Astrocyte (in vitro differentiated cells and primary cell): ENCODE data around the gene ABCA4. TPM values are rescaled to one million over a fixed set of nuclear protein-coding genes. Genes with fewer than 3 reads are reported as not detected.

Experiments used
- DNase-seq: peaks from one replicate; pipeline ENCODE4 v3.0.0-alpha.2; 2010; ENCODE audit warnings: low read depth
- FAIRE-seq: peaks from 2 replicates; lab custom pipeline; 2011; peaks lifted over from hg19 to GRCh38; lab: Jason Lieb, UNC
- H2AFZ ChIP-seq: 2 replicates; pipeline ENCODE4 v1.6.0; 2012; ENCODE audit warnings: low read depth, low read length, inconsistent platforms
- H3K27ac ChIP-seq: 2 replicates; pipeline ENCODE4 v1.5.1; 2011; ENCODE audit warnings: low read depth, low read length, inconsistent platforms
- H3K27me3 ChIP-seq: 2 replicates; pipeline ENCODE4 v1.6.0; 2011; ENCODE audit warnings: low read length, inconsistent platforms; ENCODE audit not compliant: insufficient read depth
- H3K36me3 ChIP-seq: 2 replicates; pipeline ENCODE4 v1.5.1; 2011; ENCODE audit warnings: low read length, inconsistent platforms; ENCODE audit not compliant: insufficient read depth
- H3K4me1 ChIP-seq: 2 replicates; pipeline ENCODE4 v1.5.1; 2011; ENCODE audit warnings: low read length, inconsistent platforms; ENCODE audit not compliant: insufficient read depth
- H3K4me2 ChIP-seq: 2 replicates; pipeline ENCODE4 v1.6.0; 2012; ENCODE audit warnings: low read length, inconsistent platforms
- H3K4me3 ChIP-seq: 2 replicates; pipeline ENCODE4 v1.5.1; 2011; ENCODE audit warnings: low read depth, mild to moderate bottlenecking, low read length, inconsistent platforms; ENCODE audit not compliant: insufficient read depth
- H3K79me2 ChIP-seq: 2 replicates; pipeline ENCODE4 v1.6.0; 2012; ENCODE audit warnings: mild to moderate bottlenecking, low read length, inconsistent platforms; ENCODE audit not compliant: insufficient read depth
- H3K9ac ChIP-seq: 2 replicates; pipeline ENCODE4 v1.6.0; 2012; ENCODE audit warnings: mild to moderate bottlenecking, low read length, inconsistent platforms
- H3K9me3 ChIP-seq: 2 replicates; pipeline ENCODE4 v1.5.1; 2012; ENCODE audit warnings: low read depth, mild to moderate bottlenecking, low read length, inconsistent platforms; ENCODE audit not compliant: insufficient read depth
- H4K20me1 ChIP-seq: 2 replicates; pipeline ENCODE4 v1.6.0; 2012; ENCODE audit warnings: low read length, inconsistent platforms; ENCODE audit not compliant: insufficient read depth
- H3K27ac Mint-ChIP-seq: one replicate; pipeline ENCODE4 v1.8.0; 2021; ENCODE audit warnings: mild to moderate bottlenecking, mixed read lengths; ENCODE audit not compliant: unreplicated experiment
- H3K27me3 Mint-ChIP-seq: one replicate; pipeline ENCODE4 v1.8.0; 2021; ENCODE audit warnings: low read depth, mixed read lengths; ENCODE audit not compliant: unreplicated experiment
- H3K36me3 Mint-ChIP-seq: one replicate; pipeline ENCODE4 v1.8.0; 2021; ENCODE audit warnings: low read depth, mixed read lengths; ENCODE audit not compliant: unreplicated experiment
- H3K4me1 Mint-ChIP-seq: one replicate; pipeline ENCODE4 v1.8.0; 2021; ENCODE audit warnings: low read depth, mixed read lengths; ENCODE audit not compliant: unreplicated experiment
- H3K4me3 Mint-ChIP-seq: one replicate; pipeline ENCODE4 v1.8.0; 2021; ENCODE audit warnings: mild to moderate bottlenecking, moderate library complexity, mixed read lengths; ENCODE audit not compliant: unreplicated experiment
- H3K9me3 Mint-ChIP-seq: one replicate; pipeline ENCODE4 v1.8.0; 2021; ENCODE audit warnings: mild to moderate bottlenecking, mixed read lengths; ENCODE audit not compliant: unreplicated experiment
- EZH2 ChIP-seq: IDR thresholded peaks from 2 replicates; pipeline ENCODE4 v1.6.1; 2012; ENCODE audit warnings: mild to moderate bottlenecking, low read length, inconsistent platforms; ENCODE audit not compliant: insufficient read depth
- total RNA-seq: library from RNA; stranded (reverse); gene quantifications from 2 replicates; pipeline ENCODE4 v1.2.1, GENCODE V29; 2021
- TF ChIP-seq, protein P1 (sequence below): IDR thresholded peaks from 2 replicates; pipeline ENCODE4 v1.5.1; 2011; ENCODE audit warnings: low read depth, mild to moderate bottlenecking, inconsistent platforms, low read length, moderate library complexity; ENCODE audit not compliant: insufficient read depth

The ABCA4 gene
- total RNA-seq, 1 donor from 2014 or later, result 0.20 TPM

DNA sequence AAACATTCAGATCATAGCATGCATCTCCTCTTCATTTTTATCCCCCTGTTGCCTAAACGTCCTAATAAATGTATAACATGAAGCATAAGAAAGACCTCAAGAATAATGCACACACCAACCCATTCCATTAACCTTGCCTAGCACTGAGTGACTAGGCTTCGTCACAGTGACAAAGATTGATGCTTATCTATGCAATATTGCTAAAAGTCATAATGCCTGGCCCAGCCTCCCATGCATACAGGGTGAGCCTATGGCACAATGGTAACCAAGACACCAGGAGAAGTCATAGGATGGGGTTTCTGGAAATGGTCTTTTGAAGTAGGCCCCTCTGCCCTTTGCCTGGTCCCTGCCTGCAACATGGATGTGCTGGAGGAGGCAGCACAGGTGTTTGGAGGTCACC lies 33.8 kb downstream of the ABCA4 start:
- H4K20me1 ChIP-seq, result no peaks in the 10 kb centered on the region
- H3K4me1 ChIP-seq, result peaks cover 7% of the 10 kb centered on the region
- H3K4me1 Mint-ChIP-seq, result peaks cover 14% of the 10 kb centered on the region
- H3K9me3 Mint-ChIP-seq, result peaks cover 2% of the 10 kb centered on the region
- no peak overlapping the region for H3K4me2 ChIP-seq
- no peak overlapping the region for H3K27ac Mint-ChIP-seq
- no peak overlapping the region for H3K4me3 Mint-ChIP-seq
- H3K9me3 ChIP-seq, result no peaks in the 10 kb centered on the region
- H3K27ac ChIP-seq, result no peak overlapping the region
- FAIRE-seq, result no peak
- H3K4me3 ChIP-seq, result no peak overlapping the region
- no peak for TF ChIP-seq EZH2
- TF ChIP-seq, protein P1, sequence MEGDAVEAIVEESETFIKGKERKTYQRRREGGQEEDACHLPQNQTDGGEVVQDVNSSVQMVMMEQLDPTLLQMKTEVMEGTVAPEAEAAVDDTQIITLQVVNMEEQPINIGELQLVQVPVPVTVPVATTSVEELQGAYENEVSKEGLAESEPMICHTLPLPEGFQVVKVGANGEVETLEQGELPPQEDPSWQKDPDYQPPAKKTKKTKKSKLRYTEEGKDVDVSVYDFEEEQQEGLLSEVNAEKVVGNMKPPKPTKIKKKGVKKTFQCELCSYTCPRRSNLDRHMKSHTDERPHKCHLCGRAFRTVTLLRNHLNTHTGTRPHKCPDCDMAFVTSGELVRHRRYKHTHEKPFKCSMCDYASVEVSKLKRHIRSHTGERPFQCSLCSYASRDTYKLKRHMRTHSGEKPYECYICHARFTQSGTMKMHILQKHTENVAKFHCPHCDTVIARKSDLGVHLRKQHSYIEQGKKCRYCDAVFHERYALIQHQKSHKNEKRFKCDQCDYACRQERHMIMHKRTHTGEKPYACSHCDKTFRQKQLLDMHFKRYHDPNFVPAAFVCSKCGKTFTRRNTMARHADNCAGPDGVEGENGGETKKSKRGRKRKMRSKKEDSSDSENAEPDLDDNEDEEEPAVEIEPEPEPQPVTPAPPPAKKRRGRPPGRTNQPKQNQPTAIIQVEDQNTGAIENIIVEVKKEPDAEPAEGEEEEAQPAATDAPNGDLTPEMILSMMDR, result no peak
- H3K27me3 ChIP-seq, result no peaks in the 10 kb centered on the region
- peaks cover 18% of the 10 kb centered on the region for H3K27me3 Mint-ChIP-seq
- H3K9ac ChIP-seq, result no peak overlapping the region
- H3K36me3 Mint-ChIP-seq, result no peaks in the 10 kb centered on the region
- DNase-seq, result no peak
- H3K36me3 ChIP-seq, result no peaks in the 10 kb centered on the region
- H2AFZ ChIP-seq, result no peak overlapping the region
- no peaks in the 10 kb centered on the region for H3K79me2 ChIP-seq

GRCh38 chr1:94084547-94084946 lies 36.4 kb downstream of the ABCA4 start:
- Mint-ChIP-seq H3K9me3 (peaks cover 2% of the 10 kb centered on the region), H3K27ac (no peak overlapping the region), H3K36me3 (no peaks in the 10 kb centered on the region), H3K4me3 (no peak overlapping the region), H3K27me3 (peaks cover 18% of the 10 kb centered on the region), H3K4me1 (peaks cover 6% of the 10 kb centered on the region)
- DNase-seq (no peak), FAIRE-seq (no peak)
- no peak overlapping the region for H3K9ac ChIP-seq
- H3K4me2 ChIP-seq, result no peak overlapping the region
- no peaks in the 10 kb centered on the region for H4K20me1 ChIP-seq
- H3K4me3 ChIP-seq, result no peak overlapping the region
- H3K27ac ChIP-seq, result no peak overlapping the region
- H2AFZ ChIP-seq, result no peak overlapping the region
- no peak for TF ChIP-seq EZH2
- TF ChIP-seq, protein P1, result no peak
- H3K27me3 ChIP-seq, result no peaks in the 10 kb centered on the region
- H3K79me2 ChIP-seq, result no peaks in the 10 kb centered on the region
- H3K9me3 ChIP-seq, result no peaks in the 10 kb centered on the region
- H3K4me1 ChIP-seq, result peaks cover 4% of the 10 kb centered on the region
- no peaks in the 10 kb centered on the region for H3K36me3 ChIP-seq

DNA sequence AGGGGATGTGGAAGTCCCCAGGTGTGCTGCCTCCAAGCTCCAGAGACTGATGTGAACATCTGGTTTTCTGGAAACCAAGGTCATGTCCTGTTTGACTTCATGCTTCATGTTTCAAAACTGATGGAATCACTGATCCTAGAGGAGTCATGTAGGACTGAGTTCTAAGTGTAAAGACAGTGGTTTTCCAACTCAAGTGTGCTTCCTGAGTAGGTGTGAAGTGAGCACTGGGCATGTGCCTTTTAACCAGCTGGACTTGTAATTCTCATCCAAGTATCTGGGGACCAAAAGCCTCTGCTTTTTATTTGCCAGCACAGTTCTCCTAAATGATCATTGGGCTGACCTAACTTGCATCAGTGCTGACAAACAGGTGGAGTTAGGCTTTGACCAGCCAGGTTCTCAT lies 36.9 kb downstream of the ABCA4 start:
- Histone ChIP-seq H3K79me2 (no peaks in the 10 kb centered on the region), H3K9ac (no peak overlapping the region), H3K4me2 (no peak overlapping the region), H3K9me3 (no peaks in the 10 kb centered on the region), H3K27me3 (no peaks in the 10 kb centered on the region), H3K4me3 (no peak overlapping the region), H4K20me1 (no peaks in the 10 kb centered on the region), H3K27ac (no peak overlapping the region), H3K4me1 (peaks cover 5% of the 10 kb centered on the region), H2AFZ (no peak overlapping the region), H3K36me3 (no peaks in the 10 kb centered on the region)
- DNase-seq (no peak), FAIRE-seq (no peak)
- H3K9me3 Mint-ChIP-seq, result peaks cover 2% of the 10 kb centered on the region
- H3K27ac Mint-ChIP-seq, result no peak overlapping the region
- H3K27me3 Mint-ChIP-seq, result peaks cover 18% of the 10 kb centered on the region
- no peaks in the 10 kb centered on the region for H3K36me3 Mint-ChIP-seq
- H3K4me1 Mint-ChIP-seq, result peaks cover 9% of the 10 kb centered on the region
- no peak overlapping the region for H3K4me3 Mint-ChIP-seq
- TF ChIP-seq, protein P1, result no peak
- TF ChIP-seq EZH2, result no peak
